ENCODE data around the gene CCDC187. TPM values are rescaled to one million over a fixed set of nuclear protein-coding genes. Genes with fewer than 3 reads are reported as not detected.

Gene CCDC187
- total and polyA plus RNA-seq, 2 of the 8 experiments (the other 6 are each of a cell fraction or from before 2014, with no cell fraction given), result 0.02 TPM; not detected in 1

DNA sequence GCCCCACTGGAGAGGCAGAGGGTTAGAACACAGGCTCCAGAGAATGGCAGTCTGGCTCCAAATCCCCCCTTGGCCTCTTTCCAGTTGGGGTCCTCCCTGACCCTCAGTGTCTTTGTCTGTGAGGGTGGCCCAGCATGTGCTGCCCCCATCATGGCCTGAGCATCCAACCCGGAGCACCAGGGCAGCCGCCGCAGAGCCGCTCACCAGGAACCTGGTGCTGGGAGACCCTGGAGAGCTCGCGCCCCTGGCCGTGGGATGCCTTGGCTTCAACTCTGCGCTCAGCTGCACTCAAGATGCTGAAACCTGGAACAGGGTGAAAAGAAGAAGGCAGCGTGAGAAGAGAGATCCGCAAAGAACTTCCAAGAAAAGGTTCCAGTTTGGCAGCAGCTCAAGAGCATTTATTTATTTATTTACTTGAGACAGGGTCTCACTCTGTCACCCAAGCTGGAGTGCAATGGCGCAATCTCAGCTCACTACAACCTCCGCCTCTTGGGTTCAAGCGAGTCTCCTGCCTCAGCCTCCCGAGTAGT, 3.8 kb downstream of the CCDC187 start:
- no peak overlapping the region for H2AFZ ChIP-seq (ENCODE audit: low read length)
- H3K27me3 ChIP-seq (replicated peaks in 1 of 4; ENCODE audit: control insufficient read depth in 3 of 4, extremely low read depth in 1 of 4, insufficient read depth in 3 of 4, low read length in 3 of 4), result no peaks in the 10 kb centered on the region
- no peak overlapping the region for H2AK5ac ChIP-seq (ENCODE audit: low read depth, low read length)
- no peak overlapping the region for H3K4me2 ChIP-seq (ENCODE audit: insufficient read depth in 1 of 2, low read depth in 2 of 2, low read length in 2 of 2)
- no peaks in the 10 kb centered on the region for H3K79me2 ChIP-seq (ENCODE audit: control insufficient read depth in 1 of 2, insufficient read depth in 2 of 2, low read length in 2 of 2)
- no peaks in the 10 kb centered on the region for H3K9me3 ChIP-seq (ENCODE audit: insufficient read depth in 2 of 2, low read depth in 1 of 2, low read length in 1 of 2)
- no peak overlapping the region for H2BK120ac ChIP-seq (replicated peaks; ENCODE audit: low read depth, low read length)
- no peak overlapping the region for H2BK20ac ChIP-seq (ENCODE audit: low read length)
- H2BK5ac ChIP-seq (ENCODE audit: low read depth, low read length), result no peak overlapping the region
- H4K91ac ChIP-seq (replicated peaks; ENCODE audit: insufficient read length, low read length), result no peak overlapping the region
- H4K20me1 ChIP-seq (replicated peaks in 1 of 2; ENCODE audit: control insufficient read depth in 1 of 2, insufficient read depth in 2 of 2, low read length in 2 of 2), result peaks cover 0 to 2% of the 10 kb centered on the region in 2 experiments
- H3K14ac ChIP-seq (ENCODE audit: insufficient read length), result no peak overlapping the region
- no peak overlapping the region for H3K9ac ChIP-seq (replicated peaks in 1 of 4; ENCODE audit: extremely low read depth in 1 of 4, low read depth in 3 of 4, low read length in 3 of 4)
- H4K5ac ChIP-seq (ENCODE audit: insufficient read length, low read depth, low read length), result no peak overlapping the region
- no peaks in the 10 kb centered on the region; a peak in 1 of 7 replicates for H3K4me1 ChIP-seq (replicated peaks in 1 of 4; ENCODE audit: control insufficient read depth in 3 of 4, insufficient read depth in 4 of 4, low read length in 3 of 4)
- no peak overlapping the region for H3K18ac ChIP-seq (ENCODE audit: extremely low read depth, low read length)
- DNase-seq (ENCODE audit: low read depth in 1 of 2, low spot score in 2 of 2) (no peak), FAIRE-seq (no peak)
- no peaks in the 10 kb centered on the region for H3K36me3 ChIP-seq (ENCODE audit: control insufficient read depth in 2 of 4, insufficient read depth in 4 of 4, low read length in 3 of 4)
- ChIA-PET POLR2A (ENCODE audit: partially characterized antibody) (interaction anchor here (1.5 kb wide), 1 partner anchor 15 kb away, joined by 3 read pairs; no protein-coding TSS in a partner anchor), CTCF (ENCODE audit: partially characterized antibody) (interaction anchor here (0.6 to 2.7 kb wide), 8 partner anchors 9 to 130 kb away, joined by 3 to 12 read pairs (median 4); no protein-coding TSS in a partner anchor)
- H3K79me1 ChIP-seq (ENCODE audit: low read depth, low read length), result no peaks in the 10 kb centered on the region
- H3K27ac ChIP-seq (ENCODE audit: low read depth, low read length), result no peak overlapping the region
- WGBS, 2 experiments (ENCODE audit: extremely low coverage in 1 of 2, insufficient coverage in 1 of 2, insufficient read length in 1 of 2, insufficient replicate concordance in 2 of 2, low coverage in 1 of 2, low lambda C conversion rate in 2 of 2, missing lambda C conversion rate in 1 of 2), result 94% methylated on average over 14 of the region's 14 CpGs; no CpG with 5 or more reads in 1 of the 2 experiments
- H2BK12ac ChIP-seq (ENCODE audit: low read depth, low read length), result no peak overlapping the region
- no peak overlapping the region for H3K23ac ChIP-seq (ENCODE audit: insufficient read length)
- peak overlapping the region; percentile 25 for H4K8ac ChIP-seq (ENCODE audit: extremely low read depth, insufficient read depth, low read length)
- H3K4me3 ChIP-seq (ENCODE audit: extremely low read depth in 1 of 4, insufficient read depth in 2 of 4, low read depth in 3 of 4, low read length in 4 of 4), result no peak overlapping the region
- H2BK15ac ChIP-seq (ENCODE audit: low read length), result no peak overlapping the region
- no peak overlapping the region for H3K56ac ChIP-seq (replicated peaks; ENCODE audit: insufficient read length, low read depth, low read length)
- no peaks in the 10 kb centered on the region for H3K23me2 ChIP-seq (ENCODE audit: low read depth, low read length)
- H3K4ac ChIP-seq (replicated peaks; ENCODE audit: insufficient read length, low read depth, low read length), result no peak overlapping the region
- no peak for TF ChIP-seq MAFK (IDR thresholded peaks at IDR 0.05; ENCODE audit: low read depth, low read length)
- TF ChIP-seq NRF1 (IDR thresholded peaks at IDR 0.05; ENCODE audit: low read depth, low read length), result no peak
- TF ChIP-seq TEAD4 (IDR thresholded peaks at IDR 0.05; ENCODE audit: low read depth, low read length), result no peak
- TF ChIP-seq, protein P1, sequence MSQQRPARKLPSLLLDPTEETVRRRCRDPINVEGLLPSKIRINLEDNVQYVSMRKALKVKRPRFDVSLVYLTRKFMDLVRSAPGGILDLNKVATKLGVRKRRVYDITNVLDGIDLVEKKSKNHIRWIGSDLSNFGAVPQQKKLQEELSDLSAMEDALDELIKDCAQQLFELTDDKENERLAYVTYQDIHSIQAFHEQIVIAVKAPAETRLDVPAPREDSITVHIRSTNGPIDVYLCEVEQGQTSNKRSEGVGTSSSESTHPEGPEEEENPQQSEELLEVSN (IDR thresholded peaks at IDR 0.05), result no peak
- no peak for TF ChIP-seq TAF1 (IDR thresholded peaks at IDR 0.05; ENCODE audit: low read depth, low read length)
- no peak for TF ChIP-seq ZNF274 (IDR thresholded peaks at IDR 0.05; ENCODE audit: borderline replicate concordance, extremely low read depth, low read length)
- TF ChIP-seq BACH1 (IDR thresholded peaks at IDR 0.05; ENCODE audit: low read length), result no peak
- TF ChIP-seq YY1 (IDR thresholded peaks at IDR 0.05; ENCODE audit: low read depth, low read length), result no peak
- no peak for TF ChIP-seq ASH2L (IDR thresholded peaks at IDR 0.05; ENCODE audit: low read length)
- TF ChIP-seq CHD2 (IDR thresholded peaks at IDR 0.05; ENCODE audit: low read length), result no peak
- TF ChIP-seq RXRA (IDR thresholded peaks at IDR 0.05; ENCODE audit: insufficient read depth, low read depth, low read length), result no peak
- no peak for TF ChIP-seq SIX5 (IDR thresholded peaks at IDR 0.05; ENCODE audit: low read depth, low read length)
- no peak for TF ChIP-seq PHF8 (conservative IDR thresholded peaks at IDR 0.05; ENCODE audit: low read depth, low read length)
- TF ChIP-seq KDM5A (IDR thresholded peaks at IDR 0.05; ENCODE audit: low read length), result no peak
- no peak for TF ChIP-seq SIRT6 (IDR thresholded peaks at IDR 0.05; ENCODE audit: low read length)
